Esophagus (tissue), 2 donors: ENCODE measurements around the gene C1R. TPM values are rescaled to one million over a fixed set of nuclear protein-coding genes. Genes with fewer than 3 reads are reported as not detected.
A peak's percentile ranks its signal among the peaks of the same experiment; 100 is the strongest.

ENCODE experiments used
- H3K27ac ChIP-seq, 2 donors: one replicate each; pipeline ENCODE4 v1.5.1; 2013; ENCODE audit warnings: low read depth in 2 of 2, mild to moderate bottlenecking in 2 of 2, inconsistent platforms in 1 of 2, low read length in 1 of 2, moderate library complexity in 1 of 2
- H3K27me3 ChIP-seq, 2 donors: one replicate each; pipeline ENCODE4 v1.6.1; 2013; ENCODE audit warnings: low read length in 2 of 2, control low read depth in 1 of 2, mild to moderate bottlenecking in 1 of 2; ENCODE audit not compliant: insufficient read depth in 2 of 2, control insufficient read depth in 1 of 2
- H3K36me3 ChIP-seq, 2 donors: one replicate each; pipeline ENCODE4 v1.6.1; 2013; ENCODE audit warnings: low read length in 1 of 2; ENCODE audit not compliant: control insufficient read depth in 2 of 2, insufficient read depth in 2 of 2
- H3K4me1 ChIP-seq, 2 donors: one replicate each; pipeline ENCODE4 v1.6.1; 2013; ENCODE audit warnings: low read length in 1 of 2; ENCODE audit not compliant: control insufficient read depth in 2 of 2, insufficient read depth in 2 of 2
- H3K4me3 ChIP-seq, 2 donors: one replicate each; pipeline ENCODE4 v1.5.1; 2013; ENCODE audit warnings: low read length in 2 of 2, mild to moderate bottlenecking in 2 of 2, low read depth in 1 of 2, moderate library complexity in 1 of 2
- H3K9me3 ChIP-seq, 2 donors: one replicate each; pipeline ENCODE4 v1.6.1; 2013; ENCODE audit warnings: mild to moderate bottlenecking in 2 of 2, low read depth in 1 of 2, low read length in 1 of 2, moderate library complexity in 1 of 2; ENCODE audit not compliant: control insufficient read depth in 2 of 2, insufficient read depth in 1 of 2
- WGBS, 2 donors: extraction: QIAGEN DNeasy Blood & Tissue Kit; methylation state at CpG; one replicate each; pipeline ENCODE4 v1.1.7; 2013; 5-methylcytosine and 5-hydroxymethylcytosine counted together
- polyA plus RNA-seq, 2 donors: library from polyadenylated mRNA; stranded (reverse); fragments of 200-250 nt; gene quantifications; one replicate each; pipeline ENCODE4 v1.2.3, GENCODE V29; 2013
- donor health status: healthy with polysubstance abuse.
- donor health status: Bipolar disorder and iron deficiency.

C1R gene
- polyA plus RNA-seq, 2 donors, result 30.8 to 99.4 TPM

GRCh38 chr12:7101047-7101693 lies 8.9 kb upstream of the C1R start:
- no peaks in the 10 kb centered on the region for H3K9me3 ChIP-seq
- no peaks in the 10 kb centered on the region for H3K4me1 ChIP-seq
- no peaks in the 10 kb centered on the region for H3K27me3 ChIP-seq
- H3K36me3 ChIP-seq, result peaks cover 9 to 11% of the 10 kb centered on the region in 2 donors
- no peak overlapping the region for H3K4me3 ChIP-seq
- 78 to 82% methylated on average over 4 of the region's 4 CpGs for WGBS, 2 donors
- H3K27ac ChIP-seq, result no peak overlapping the region

DNA sequence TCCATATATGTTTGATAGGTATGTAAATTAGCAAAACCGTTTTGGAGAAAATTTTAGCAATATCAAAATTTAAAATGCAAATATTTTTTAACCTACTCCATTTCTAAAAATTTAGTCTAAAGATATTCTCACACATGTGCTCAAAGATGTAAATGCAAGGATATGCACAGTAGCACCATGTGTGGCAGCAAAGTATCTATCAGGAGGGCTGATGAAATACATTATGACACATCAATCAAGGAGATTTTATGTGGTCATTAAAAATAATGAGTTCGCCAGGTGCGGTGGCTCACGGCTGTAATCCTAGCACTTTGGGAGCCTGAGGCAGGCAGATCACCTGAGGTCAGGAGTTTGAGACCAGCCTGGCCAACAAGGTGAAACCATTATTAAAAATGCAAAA lies 8.0 kb upstream of the C1R start:
- no peak overlapping the region for H3K4me3 ChIP-seq
- H3K27ac ChIP-seq, result no peak overlapping the region
- WGBS, 2 donors, result 63 to 85% methylated on average over 4 of the region's 4 CpGs
- no peaks in the 10 kb centered on the region for H3K27me3 ChIP-seq
- no peaks in the 10 kb centered on the region for H3K9me3 ChIP-seq
- H3K36me3 ChIP-seq, result peaks cover 9 to 11% of the 10 kb centered on the region in 2 donors
- H3K4me1 ChIP-seq, result no peaks in the 10 kb centered on the region

GRCh38 chr12:7099290-7099996 lies 7.2 kb upstream of the C1R start:
- no peak overlapping the region for H3K4me3 ChIP-seq
- H3K4me1 ChIP-seq, result no peaks in the 10 kb centered on the region
- H3K36me3 ChIP-seq, result peaks cover 8 to 11% of the 10 kb centered on the region in 2 donors
- 84 to 87% methylated on average over 9 of the region's 9 CpGs for WGBS, 2 donors
- H3K27me3 ChIP-seq, result no peaks in the 10 kb centered on the region
- no peak overlapping the region for H3K27ac ChIP-seq
- no peaks in the 10 kb centered on the region for H3K9me3 ChIP-seq

- H3K36me3 ChIP-seq, result peaks cover 4 to 11% of the 10 kb centered on the region in 2 donors
- no peak overlapping the region for H3K27ac ChIP-seq
- H3K4me1 ChIP-seq, result peaks cover 0 to under 1% of the 10 kb centered on the region in 2 donors
- no peaks in the 10 kb centered on the region for H3K9me3 ChIP-seq
- H3K4me3 ChIP-seq, result no peak overlapping the region
- 82 to 83% methylated on average over 19 of the region's 19 CpGs for WGBS, 2 donors
- H3K27me3 ChIP-seq, result no peaks in the 10 kb centered on the region
Measured at GRCh38 chr12:7096979-7097378, 4.7 kb upstream of the C1R start.

- Histone ChIP-seq H3K9me3 (no peaks in the 10 kb centered on the region), H3K4me3 (no peak overlapping the region), H3K27ac (no peak overlapping the region), H3K27me3 (no peaks in the 10 kb centered on the region), H3K4me1 (peaks cover 3 to 5% of the 10 kb centered on the region in 2 donors), H3K36me3 (peaks cover 4 to 6% of the 10 kb centered on the region in 2 donors)
- WGBS, 2 donors, result 79 to 81% methylated on average over 26 of the region's 26 CpGs
Measured at GRCh38 chr12:7096006-7096932, 4.0 kb upstream of the C1R start.

DNA sequence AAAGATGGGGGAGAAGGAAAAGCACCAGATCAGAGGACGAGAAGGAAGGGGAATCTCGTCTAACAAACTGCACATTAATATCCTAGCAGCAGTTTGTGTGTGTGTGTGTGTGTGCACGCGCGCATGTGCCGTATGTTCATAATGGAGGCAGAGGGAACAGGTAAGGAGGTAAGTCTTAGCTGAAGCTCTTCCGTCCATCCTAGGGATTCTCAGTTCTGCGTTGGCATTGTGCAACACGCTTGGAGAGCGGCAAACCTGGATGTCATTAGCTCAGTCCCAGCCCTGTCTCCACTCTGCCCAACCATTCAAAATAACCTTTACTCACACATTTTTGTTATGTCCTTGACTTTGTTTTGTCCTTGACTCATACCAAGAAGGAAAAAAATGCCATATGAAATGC lies 1.6 kb upstream of the C1R start:
- Histone ChIP-seq H3K36me3 (peaks cover 0 to 7% of the 10 kb centered on the region in 2 donors), H3K9me3 (no peaks in the 10 kb centered on the region), H3K27ac (no peak overlapping the region), H3K27me3 (no peaks in the 10 kb centered on the region), H3K4me3 (no peak overlapping the region), H3K4me1 (peaks cover 3 to 7% of the 10 kb centered on the region in 2 donors)
- 50 to 60% methylated on average over 10 of the region's 10 CpGs for WGBS, 2 donors

GRCh38 chr12:7093486-7093885 lies 1.2 kb upstream of the C1R start:
- no peaks in the 10 kb centered on the region for H3K9me3 ChIP-seq
- peaks cover 0 to 11% of the 10 kb centered on the region in 2 donors for H3K36me3 ChIP-seq
- 58 to 59% methylated on average over 5 of the region's 5 CpGs for WGBS, 2 donors
- peaks cover 3 to 7% of the 10 kb centered on the region in 2 donors for H3K4me1 ChIP-seq
- no peaks in the 10 kb centered on the region for H3K27me3 ChIP-seq
- H3K27ac ChIP-seq, result no peak overlapping the region
- no peak overlapping the region for H3K4me3 ChIP-seq

- Histone ChIP-seq H3K4me3 (no peak overlapping the region), H3K27me3 (no peaks in the 10 kb centered on the region), H3K27ac (peak overlapping the region; percentile 44 to 67), H3K4me1 (peaks cover 3 to 7% of the 10 kb centered on the region in 2 donors), H3K36me3 (peaks cover 0 to 11% of the 10 kb centered on the region in 2 donors), H3K9me3 (no peaks in the 10 kb centered on the region)
- 65 to 70% methylated on average over 8 of the region's 8 CpGs for WGBS, 2 donors
Measured at GRCh38 chr12:7092986-7093460, 778 bp upstream of the C1R start.

- H3K4me1 ChIP-seq, result peaks cover 3 to 7% of the 10 kb centered on the region in 2 donors
Measured at GRCh38 chr12:7091660-7092228, 501 bp downstream of the C1R start.

More at GRCh38 chr12:7091660-7092228, 501 bp downstream of the C1R start:
- Histone ChIP-seq H3K9me3 (no peaks in the 10 kb centered on the region), H3K4me3 (peak overlapping the region; percentile 45 to 47), H3K27ac (peak overlapping the region; percentile 61 to 85), H3K36me3 (peaks cover 0 to 11% of the 10 kb centered on the region in 2 donors), H3K27me3 (no peaks in the 10 kb centered on the region)
- WGBS, 2 donors, result 15 to 19% methylated on average over 9 to 10 of the region's 10 CpGs
